Caki2 (cell line): ENCODE data around the gene TRMU. TPM values are rescaled to one million over a fixed set of nuclear protein-coding genes. Genes with fewer than 3 reads are reported as not detected.

Source experiments
- DNase-seq: peaks from one replicate; pipeline ENCODE4 v3.0.0-alpha.2; 2015; ENCODE audit warnings: low read depth
- in situ Hi-C: cut with HindIII; loops from 2 replicates; pipeline ENCODE4 v1.10.0; 2016; ENCODE audit warnings: low sequenced_read_pairs, low pct_unique_long_range_greater_than_20kb, mixed read lengths
- total RNA-seq: library from RNA; depleted of rRNA; stranded (reverse); fragments of >200 nt; shearing (Covaris generic); gene quantifications from 2 replicates; pipeline ENCODE4 v1.2.3, GENCODE V29; 2014; ENCODE audit warnings: low replicate concordance; rRNA removed

Gene TRMU, protein sequence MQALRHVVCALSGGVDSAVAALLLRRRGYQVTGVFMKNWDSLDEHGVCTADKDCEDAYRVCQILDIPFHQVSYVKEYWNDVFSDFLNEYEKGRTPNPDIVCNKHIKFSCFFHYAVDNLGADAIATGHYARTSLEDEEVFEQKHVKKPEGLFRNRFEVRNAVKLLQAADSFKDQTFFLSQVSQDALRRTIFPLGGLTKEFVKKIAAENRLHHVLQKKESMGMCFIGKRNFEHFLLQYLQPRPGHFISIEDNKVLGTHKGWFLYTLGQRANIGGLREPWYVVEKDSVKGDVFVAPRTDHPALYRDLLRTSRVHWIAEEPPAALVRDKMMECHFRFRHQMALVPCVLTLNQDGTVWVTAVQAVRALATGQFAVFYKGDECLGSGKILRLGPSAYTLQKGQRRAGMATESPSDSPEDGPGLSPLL
- 63.2 and 65.1 TPM in 2 replicates for total RNA-seq

- peak; percentile 82 for DNase-seq
- in situ Hi-C loops: loop anchor here (10.0 kb wide), 2 partner anchors 109 to 191 kb away; no protein-coding TSS in a partner anchor
Measured at GRCh38 chr22:46335201-46336118, at the start of gene TRMU. TRMU (plus strand) TSS chr22:46335714; CDS start chr22:46335765, 51 bp downstream.

DNA sequence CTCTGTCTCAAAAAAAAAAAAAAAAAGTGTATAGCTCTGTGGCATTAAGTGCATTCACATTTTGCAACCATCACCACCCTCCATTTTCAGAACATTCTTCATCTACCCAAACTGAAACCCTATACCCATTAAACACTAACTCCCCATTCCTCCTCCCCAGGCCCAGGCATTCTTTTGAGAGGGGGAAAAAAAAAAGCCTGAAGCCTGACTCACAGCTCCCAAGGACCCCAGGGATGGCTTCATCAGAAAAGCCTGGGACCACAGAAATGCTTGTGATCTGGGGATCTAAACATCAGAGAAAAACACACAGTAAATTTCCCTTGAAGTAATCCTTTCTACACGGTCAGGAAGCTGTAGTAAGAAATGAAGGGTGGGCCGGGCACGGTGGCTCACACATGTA, 49.5 kb upstream of the TRMU start:
- DNase-seq: no peak
- in situ Hi-C loops: loop anchor here (25.0 kb wide), 1 partner anchor 274 kb away; no protein-coding TSS in a partner anchor

DNA sequence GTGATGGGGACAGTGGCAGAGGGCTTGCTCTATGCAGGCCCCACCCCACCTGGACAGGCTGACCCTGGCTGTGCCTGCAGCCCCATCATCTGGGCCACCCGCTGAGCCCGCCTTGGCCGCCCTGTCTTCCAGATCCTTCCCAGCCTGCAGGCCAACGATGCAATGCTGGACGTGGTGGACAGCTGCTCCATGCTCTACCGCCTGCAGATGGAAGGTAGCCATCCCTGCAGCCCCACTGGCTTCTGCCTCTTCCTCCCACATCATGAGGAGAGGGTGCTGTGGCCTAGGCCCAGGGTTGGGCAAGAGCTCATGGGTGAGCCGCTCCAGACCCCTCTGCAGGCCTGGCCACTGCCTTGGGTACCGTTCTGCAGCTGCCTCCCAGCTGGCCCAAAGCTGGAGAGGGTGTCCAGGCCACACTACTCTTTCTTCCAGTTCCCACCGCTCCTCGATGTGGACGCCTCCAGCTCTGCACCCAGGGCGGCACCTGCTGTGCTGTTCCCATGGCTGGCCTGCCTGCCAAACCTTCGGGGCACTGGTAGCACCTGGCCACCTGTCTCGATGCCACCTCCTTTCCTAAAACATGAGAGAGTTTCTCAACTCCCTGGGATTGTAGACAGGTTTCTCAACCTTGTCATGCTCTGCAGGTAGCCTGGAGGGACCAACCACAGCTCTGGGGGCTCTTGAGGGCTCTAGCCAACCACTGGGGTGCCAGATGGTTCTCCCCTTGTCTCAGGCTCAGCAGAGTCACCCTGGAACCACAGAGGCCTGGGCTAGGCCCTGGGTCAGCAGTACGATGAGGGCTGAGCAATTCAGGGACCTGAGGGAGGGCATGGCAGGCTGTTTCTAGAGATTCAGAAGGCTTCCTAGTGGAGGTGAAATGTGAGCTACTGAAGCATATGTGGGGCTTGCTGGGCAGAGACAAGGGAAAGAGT, 48.3 kb upstream of the TRMU start:
- in situ Hi-C loops: loop anchor here (25.0 kb wide), 1 partner anchor 275 kb away; no protein-coding TSS in a partner anchor
- DNase-seq: no peak

GRCh38 chr22:46287873-46288751, 47.4 kb upstream of the TRMU start:
- in situ Hi-C loops: loop anchor here (25.0 kb wide), 1 partner anchor 276 kb away; no protein-coding TSS in a partner anchor
- no peak for DNase-seq

GRCh38 chr22:46288846-46289243, 46.7 kb upstream of the TRMU start:
- DNase-seq: no peak
- in situ Hi-C loops: loop anchor here (25.0 kb wide), 1 partner anchor 277 kb away; no protein-coding TSS in a partner anchor

DNA sequence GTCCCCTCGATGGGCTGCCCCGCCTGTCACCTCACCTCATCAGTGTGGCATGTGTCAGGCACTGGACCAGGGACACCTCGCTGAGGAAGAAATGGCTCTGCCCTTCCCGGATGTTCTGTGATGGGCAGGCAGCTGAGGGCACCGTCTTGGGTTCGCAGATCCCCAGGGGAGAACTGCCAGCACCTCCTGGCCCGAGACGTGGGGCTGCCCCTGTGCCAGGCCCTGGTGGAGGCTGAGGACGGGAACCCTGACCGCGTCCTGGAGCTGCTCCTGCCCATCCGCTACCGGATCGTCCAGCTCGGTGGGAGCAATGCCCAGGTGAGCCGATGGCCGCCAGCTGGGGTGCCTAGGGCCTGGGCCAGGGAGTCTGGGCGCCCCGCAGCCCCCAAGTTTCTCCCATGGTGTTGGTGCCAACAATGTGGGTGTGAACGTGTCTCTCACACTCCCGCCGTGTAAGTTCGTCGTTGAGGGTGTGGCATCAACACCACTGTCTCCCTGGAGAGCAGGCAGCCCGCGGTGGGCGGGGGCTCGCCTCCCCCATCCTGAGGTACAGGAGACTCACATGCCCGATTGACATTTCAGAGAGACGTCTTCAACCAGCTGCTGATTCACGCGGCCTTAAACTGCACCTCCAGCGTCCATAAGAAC, 46.1 kb upstream of the TRMU start:
- in situ Hi-C loops: loop anchor here (25.0 kb wide), 1 partner anchor 277 kb away; no protein-coding TSS in a partner anchor
- DNase-seq: no peak

DNA sequence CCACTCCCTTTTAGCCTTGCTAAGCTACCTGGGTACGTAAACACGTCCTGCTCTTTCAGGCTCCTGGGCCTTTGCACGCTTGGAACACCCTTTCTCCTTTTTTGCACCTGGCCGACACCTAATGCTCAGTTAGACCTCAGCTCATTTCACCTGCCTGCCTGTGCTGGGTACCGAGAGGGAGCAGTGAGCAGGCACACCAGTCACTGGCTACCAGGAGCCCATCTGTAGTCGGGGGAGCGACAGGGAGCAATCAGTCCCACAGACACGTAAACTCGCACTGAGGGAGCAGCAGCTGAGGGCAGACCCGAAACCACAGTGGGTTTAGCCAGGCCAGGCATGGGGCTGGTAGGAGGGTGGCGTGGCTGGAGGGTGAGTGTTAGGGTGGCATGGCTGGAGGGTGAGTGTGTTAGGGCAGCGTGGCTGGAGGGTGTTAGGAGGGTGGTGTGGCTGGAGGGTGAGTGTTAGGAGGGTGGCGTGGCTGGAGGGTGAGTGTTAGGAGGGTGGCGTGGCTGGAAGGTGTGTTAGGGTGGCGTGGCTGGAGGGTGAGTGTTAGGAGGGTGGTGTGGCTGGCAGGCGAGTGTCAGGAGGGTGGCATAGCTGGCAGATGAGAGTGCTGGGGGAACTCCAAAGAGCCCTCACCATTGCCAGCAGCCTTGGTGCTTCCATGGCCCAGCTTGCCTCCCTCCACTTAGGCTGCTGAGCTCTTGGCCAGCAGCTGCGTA, 45.2 kb upstream of the TRMU start:
- in situ Hi-C loops: loop anchor here (25.0 kb wide), 1 partner anchor 278 kb away; no protein-coding TSS in a partner anchor
- DNase-seq: no peak

DNA sequence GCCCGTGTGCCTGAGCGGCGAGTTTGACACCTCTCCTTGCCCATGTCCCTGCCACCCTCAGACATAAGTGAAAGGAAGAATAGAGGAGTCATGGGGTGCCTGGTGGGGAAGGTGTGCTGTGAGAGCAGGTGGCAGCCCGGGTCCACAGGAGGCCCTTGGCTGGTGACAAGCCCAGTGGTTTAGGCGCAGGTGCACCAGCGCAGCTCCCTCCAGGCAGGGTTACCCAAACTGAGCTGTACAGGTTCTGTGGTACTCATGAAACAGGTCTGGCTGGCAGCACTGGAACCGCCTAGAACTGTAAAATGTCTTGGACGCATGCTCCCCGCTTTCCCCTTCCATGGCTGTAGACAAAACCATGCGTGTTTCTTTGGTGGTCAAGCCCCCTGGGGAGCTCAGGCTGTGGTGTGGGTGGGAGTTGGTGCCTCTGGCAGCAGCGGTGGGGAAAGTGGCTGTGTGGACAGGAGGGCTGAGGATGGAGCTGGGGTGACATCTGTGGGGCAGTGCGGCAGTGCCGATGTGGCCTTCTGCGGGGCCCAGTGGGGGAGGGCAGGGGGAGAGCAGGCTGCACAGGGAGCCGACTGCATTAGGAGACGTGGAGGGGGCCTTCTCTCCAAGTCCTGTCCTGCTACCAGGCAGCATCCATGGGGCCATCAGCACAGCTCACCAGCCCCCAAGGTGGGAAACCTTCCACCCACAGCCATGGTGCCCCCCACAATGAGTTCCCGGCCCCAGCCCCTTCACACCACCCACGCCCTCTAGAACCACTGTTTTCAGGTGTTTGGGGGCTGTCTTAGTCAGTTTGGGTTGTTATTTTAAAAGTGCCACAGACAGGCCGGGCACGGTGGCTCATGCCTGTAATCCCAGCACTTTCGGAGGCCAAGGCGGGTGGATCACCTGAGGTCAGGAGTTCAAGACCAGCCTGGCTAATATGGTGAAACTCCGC, 44.4 kb upstream of the TRMU start:
- in situ Hi-C loops: loop anchor here (25.0 kb wide), 1 partner anchor 279 kb away; no protein-coding TSS in a partner anchor
- DNase-seq: no peak

GRCh38 chr22:46292173-46292572, 43.3 kb upstream of the TRMU start:
- in situ Hi-C loops: loop anchor here (25.0 kb wide), 1 partner anchor 280 kb away; no protein-coding TSS in a partner anchor
- no peak for DNase-seq

- in situ Hi-C loops: loop anchor here (25.0 kb wide), 1 partner anchor 280 kb away; no protein-coding TSS in a partner anchor
Measured at GRCh38 chr22:46292732-46293131, 42.8 kb upstream of the TRMU start.

DNA sequence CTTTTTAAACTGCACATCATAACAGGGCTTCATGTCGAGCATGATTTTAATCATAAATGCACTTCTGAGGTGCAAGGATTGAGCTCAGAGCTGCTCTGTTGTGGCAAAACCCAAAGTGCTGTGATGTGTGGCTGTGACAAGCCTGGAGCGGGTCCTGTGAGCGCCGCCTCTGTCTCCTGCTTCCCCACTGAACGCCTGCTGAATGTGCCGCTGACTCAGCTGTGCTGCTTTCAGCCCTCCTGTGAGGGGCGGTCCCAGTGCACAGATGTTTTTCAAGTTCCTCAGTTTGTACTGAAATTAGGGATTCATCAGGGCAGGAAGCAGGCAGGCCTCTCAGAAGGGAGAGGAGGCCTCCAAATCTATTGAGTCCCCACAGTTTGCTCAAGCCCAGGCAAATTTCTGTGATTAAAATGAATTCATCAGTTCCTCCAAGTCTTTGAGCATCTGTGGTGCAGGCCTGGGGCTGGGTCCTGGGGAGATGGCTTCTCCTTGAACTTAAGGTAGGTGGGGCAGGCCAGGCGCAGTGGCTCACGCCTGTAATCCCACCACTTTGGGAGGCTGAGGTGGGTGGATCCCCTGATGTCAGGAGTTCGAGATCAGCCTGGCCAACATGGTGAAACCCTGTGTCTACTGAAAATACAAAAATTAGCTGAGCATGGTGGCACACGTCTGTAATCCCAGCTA, 41.8 kb upstream of the TRMU start:
- DNase-seq: no peak
- in situ Hi-C loops: loop anchor here (25.0 kb wide), 1 partner anchor 281 kb away; no protein-coding TSS in a partner anchor

More at GRCh38 chr22:46292732-46293131, 42.8 kb upstream of the TRMU start:
- DNase-seq: no peak

DNA sequence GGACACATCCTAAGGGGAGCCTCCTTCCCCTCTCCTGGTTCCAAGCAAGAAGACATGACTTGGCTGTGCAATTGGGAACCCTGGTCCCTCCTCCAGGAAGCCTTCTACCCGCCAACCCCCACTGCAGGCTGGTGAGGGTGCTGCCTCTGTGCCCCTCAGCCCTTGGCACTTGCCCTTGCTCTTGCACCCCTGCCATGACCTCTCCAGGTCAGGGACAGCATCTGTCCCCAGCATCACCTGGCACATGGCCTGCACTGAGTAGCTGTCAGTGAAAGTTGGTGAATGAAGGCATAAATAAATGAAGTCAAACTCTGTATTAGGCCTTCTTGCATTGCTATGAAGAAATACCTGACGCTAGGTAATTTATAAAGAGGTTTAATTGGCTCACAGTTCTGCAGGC, 40.7 kb upstream of the TRMU start:
- DNase-seq: no peak
- in situ Hi-C loops: loop anchor here (25.0 kb wide), 1 partner anchor 282 kb away; no protein-coding TSS in a partner anchor

DNA sequence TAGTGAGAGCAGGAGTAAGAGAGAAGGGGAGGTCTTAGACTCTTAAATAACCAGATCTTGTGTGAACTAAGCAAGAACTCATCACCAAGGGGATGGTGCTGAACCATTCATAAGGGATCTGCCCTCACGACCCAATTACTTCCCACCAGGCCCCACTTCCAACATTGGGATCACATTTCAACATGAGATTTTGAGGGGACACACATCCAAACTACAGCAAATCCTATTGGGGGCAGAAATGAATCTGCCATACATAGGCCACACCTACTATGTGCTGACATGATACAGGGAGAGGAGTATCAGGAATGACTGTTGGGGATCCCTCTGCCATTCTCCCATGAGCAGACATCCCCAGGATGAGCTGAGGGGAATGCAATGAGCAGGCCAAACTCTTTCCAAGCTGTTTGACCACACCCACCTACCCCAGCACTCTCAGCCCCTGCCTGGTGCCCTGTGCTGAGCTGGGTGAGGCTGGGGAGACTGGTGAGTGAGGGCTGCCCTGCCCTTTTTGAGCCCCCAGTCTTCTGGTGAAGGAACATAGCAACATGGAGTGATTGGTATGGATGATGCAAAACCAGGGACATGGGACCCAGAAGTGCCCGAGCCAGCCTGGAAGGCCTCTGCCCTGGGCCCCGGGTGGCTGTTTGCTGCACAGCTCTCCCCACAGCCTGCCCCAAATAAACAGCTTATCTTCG, 40.1 kb upstream of the TRMU start:
- in situ Hi-C loops: loop anchor here (25.0 kb wide), 1 partner anchor 283 kb away; no protein-coding TSS in a partner anchor
- no peak for DNase-seq
